Measurements from ENCODE around the gene SHC3. TPM values are rescaled to one million over a fixed set of nuclear protein-coding genes. Genes with fewer than 3 reads are reported as not detected.

The SHC3 gene
- polyA plus RNA-seq, 3 donors, result not detected

GRCh38 chr9:89021154-89021803 lies 157.3 kb downstream of the SHC3 start:
- peaks cover 3 to 12% (median 4%) of the 10 kb centered on the region in 3 donors for H3K27me3 Mint-ChIP-seq (ENCODE audit: low read depth in 3 of 3)
- TF ChIP-seq CTCF (IDR thresholded peaks at IDR 0.05), result no peak
- H3K36me3 Mint-ChIP-seq, result no peaks in the 10 kb centered on the region
- Histone ChIP-seq H2AFZ (ENCODE audit: insufficient read depth, low read depth, low read length, poor library complexity, severe bottlenecking) (no peak overlapping the region), H3K4me1 (ENCODE audit: control insufficient read depth in 1 of 2, insufficient read depth in 2 of 2, low read length in 2 of 2) (peaks cover 10 to 11% of the 10 kb centered on the region in 2 donors), H3K79me2 (ENCODE audit: insufficient read depth, low read length) (no peaks in the 10 kb centered on the region), H3K9ac (ENCODE audit: insufficient read depth, low read length, poor library complexity, severe bottlenecking) (no peak overlapping the region), H3K4me2 (replicated peaks; ENCODE audit: extremely low read depth, low read length, poor library complexity, severe bottlenecking) (no peak overlapping the region), H3K36me3 (replicated peaks in 1 of 2; ENCODE audit: control insufficient read depth in 1 of 2, insufficient read depth in 2 of 2, low read length in 2 of 2) (no peaks in the 10 kb centered on the region), H3K27ac (ENCODE audit: low read depth in 1 of 2, low read length in 2 of 2) (no peak overlapping the region), H3K27me3 (ENCODE audit: control insufficient read depth in 2 of 2, insufficient read depth in 2 of 2, low read length in 2 of 2) (no peaks in the 10 kb centered on the region), H3K4me3 (replicated peaks in 1 of 3; ENCODE audit: low read depth in 2 of 3, low read length in 3 of 3) (no peak overlapping the region), H4K20me1 (ENCODE audit: insufficient read depth, low read length) (no peaks in the 10 kb centered on the region), H3K9me3 (replicated peaks in 1 of 2; ENCODE audit: control insufficient read depth in 1 of 2, insufficient read depth in 1 of 2, low read length in 2 of 2) (peaks cover 0 to 3% of the 10 kb centered on the region in 2 donors)
- H3K9me3 Mint-ChIP-seq, result peaks cover 0 to 9% (median 6%) of the 10 kb centered on the region in 7 donors
- H3K27ac Mint-ChIP-seq, result peak overlapping the region in 1 of 7 donors; percentile 78
- WGBS (ENCODE audit: insufficient coverage), result 81% methylated on average over 4 of the region's 8 CpGs
- DNase-seq, result peak in 1 of 3 donors; percentile 45
- H3K4me1 Mint-ChIP-seq, result peaks cover 11% of the 10 kb centered on the region
- no peak overlapping the region for H3K4me3 Mint-ChIP-seq
- intact Hi-C loops (cut with micrococcal nuclease), result no loop called here

GRCh38 chr9:89020754-89021153 lies 157.9 kb downstream of the SHC3 start:
- H3K27ac Mint-ChIP-seq, result no peak overlapping the region
- intact Hi-C loops (cut with micrococcal nuclease), result no loop called here
- H3K4me3 Mint-ChIP-seq, result no peak overlapping the region
- no peak overlapping the region for H3K9ac ChIP-seq (ENCODE audit: insufficient read depth, low read length, poor library complexity, severe bottlenecking)
- peaks cover 8 to 9% of the 10 kb centered on the region in 2 donors for H3K4me1 ChIP-seq (ENCODE audit: control insufficient read depth in 1 of 2, insufficient read depth in 2 of 2, low read length in 2 of 2)
- H3K9me3 ChIP-seq (replicated peaks in 1 of 2; ENCODE audit: control insufficient read depth in 1 of 2, insufficient read depth in 1 of 2, low read length in 2 of 2), result peaks cover 0 to 3% of the 10 kb centered on the region in 2 donors
- H3K9me3 Mint-ChIP-seq, result peaks cover 0 to 9% (median 6%) of the 10 kb centered on the region in 7 donors
- WGBS (ENCODE audit: insufficient coverage), result 88% methylated on average over 4 of the region's 4 CpGs
- H3K27me3 Mint-ChIP-seq (ENCODE audit: low read depth in 3 of 3), result peaks cover 3 to 12% (median 5%) of the 10 kb centered on the region in 3 donors
- H3K79me2 ChIP-seq (ENCODE audit: insufficient read depth, low read length), result no peaks in the 10 kb centered on the region
- no peaks in the 10 kb centered on the region for H3K27me3 ChIP-seq (ENCODE audit: control insufficient read depth in 2 of 2, insufficient read depth in 2 of 2, low read length in 2 of 2)
- no peak overlapping the region for H3K4me2 ChIP-seq (replicated peaks; ENCODE audit: extremely low read depth, low read length, poor library complexity, severe bottlenecking)
- peaks cover 9% of the 10 kb centered on the region for H3K4me1 Mint-ChIP-seq
- no peak overlapping the region for H3K4me3 ChIP-seq (replicated peaks in 1 of 3; ENCODE audit: low read depth in 2 of 3, low read length in 3 of 3)
- no peak for DNase-seq
- no peak overlapping the region for H3K27ac ChIP-seq (ENCODE audit: low read depth in 1 of 2, low read length in 2 of 2)
- no peaks in the 10 kb centered on the region for H3K36me3 Mint-ChIP-seq
- H4K20me1 ChIP-seq (ENCODE audit: insufficient read depth, low read length), result no peaks in the 10 kb centered on the region
- no peaks in the 10 kb centered on the region for H3K36me3 ChIP-seq (replicated peaks in 1 of 2; ENCODE audit: control insufficient read depth in 1 of 2, insufficient read depth in 2 of 2, low read length in 2 of 2)
- H2AFZ ChIP-seq (ENCODE audit: insufficient read depth, low read depth, low read length, poor library complexity, severe bottlenecking), result no peak overlapping the region
- no peak for TF ChIP-seq CTCF (IDR thresholded peaks at IDR 0.05)
